LNCaP clone FGC (cell line): ENCODE measurements around the gene KRT78.

Experiments
- DNase-seq: peaks from one replicate; pipeline ENCODE4 v3.0.0-alpha.2; 2011; ENCODE audit warnings: low read depth
- H3K4me3 ChIP-seq: 2 replicates; pipeline ENCODE4 v1.5.1; 2011; ENCODE audit warnings: mild to moderate bottlenecking, low read depth, low read length, control low read depth
- TF ChIP-seq, protein P1 (sequence below): IDR thresholded peaks from 2 replicates; pipeline ENCODE4 v1.5.1; 2012; ENCODE audit warnings: mild to moderate bottlenecking; ENCODE audit not compliant: control insufficient read depth, insufficient read depth; ENCODE audit errors: extremely low read depth

KRT78 gene

DNA sequence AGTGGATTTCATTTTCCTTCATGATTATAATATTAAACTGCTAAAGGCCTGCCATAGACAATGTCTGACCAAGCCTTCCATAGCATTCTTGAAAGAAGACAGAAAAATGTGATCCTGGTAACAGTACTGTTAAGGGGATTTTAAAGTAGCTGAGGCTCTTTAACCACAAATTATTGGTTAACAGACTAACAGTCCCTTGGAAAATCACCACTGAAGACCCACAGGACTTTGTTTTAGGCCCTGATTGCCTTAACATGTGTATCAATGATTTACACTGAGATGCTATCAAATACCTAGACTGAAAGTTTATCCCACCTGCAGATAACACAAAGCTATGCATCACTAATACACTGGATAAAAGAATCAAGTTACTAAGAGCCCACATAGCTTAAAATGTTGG lies 20.6 kb downstream of the KRT78 start:
- no peak for DNase-seq
- H3K4me3 ChIP-seq: no peak overlapping the region
- TF ChIP-seq, protein P1, sequence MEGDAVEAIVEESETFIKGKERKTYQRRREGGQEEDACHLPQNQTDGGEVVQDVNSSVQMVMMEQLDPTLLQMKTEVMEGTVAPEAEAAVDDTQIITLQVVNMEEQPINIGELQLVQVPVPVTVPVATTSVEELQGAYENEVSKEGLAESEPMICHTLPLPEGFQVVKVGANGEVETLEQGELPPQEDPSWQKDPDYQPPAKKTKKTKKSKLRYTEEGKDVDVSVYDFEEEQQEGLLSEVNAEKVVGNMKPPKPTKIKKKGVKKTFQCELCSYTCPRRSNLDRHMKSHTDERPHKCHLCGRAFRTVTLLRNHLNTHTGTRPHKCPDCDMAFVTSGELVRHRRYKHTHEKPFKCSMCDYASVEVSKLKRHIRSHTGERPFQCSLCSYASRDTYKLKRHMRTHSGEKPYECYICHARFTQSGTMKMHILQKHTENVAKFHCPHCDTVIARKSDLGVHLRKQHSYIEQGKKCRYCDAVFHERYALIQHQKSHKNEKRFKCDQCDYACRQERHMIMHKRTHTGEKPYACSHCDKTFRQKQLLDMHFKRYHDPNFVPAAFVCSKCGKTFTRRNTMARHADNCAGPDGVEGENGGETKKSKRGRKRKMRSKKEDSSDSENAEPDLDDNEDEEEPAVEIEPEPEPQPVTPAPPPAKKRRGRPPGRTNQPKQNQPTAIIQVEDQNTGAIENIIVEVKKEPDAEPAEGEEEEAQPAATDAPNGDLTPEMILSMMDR: no peak

DNA sequence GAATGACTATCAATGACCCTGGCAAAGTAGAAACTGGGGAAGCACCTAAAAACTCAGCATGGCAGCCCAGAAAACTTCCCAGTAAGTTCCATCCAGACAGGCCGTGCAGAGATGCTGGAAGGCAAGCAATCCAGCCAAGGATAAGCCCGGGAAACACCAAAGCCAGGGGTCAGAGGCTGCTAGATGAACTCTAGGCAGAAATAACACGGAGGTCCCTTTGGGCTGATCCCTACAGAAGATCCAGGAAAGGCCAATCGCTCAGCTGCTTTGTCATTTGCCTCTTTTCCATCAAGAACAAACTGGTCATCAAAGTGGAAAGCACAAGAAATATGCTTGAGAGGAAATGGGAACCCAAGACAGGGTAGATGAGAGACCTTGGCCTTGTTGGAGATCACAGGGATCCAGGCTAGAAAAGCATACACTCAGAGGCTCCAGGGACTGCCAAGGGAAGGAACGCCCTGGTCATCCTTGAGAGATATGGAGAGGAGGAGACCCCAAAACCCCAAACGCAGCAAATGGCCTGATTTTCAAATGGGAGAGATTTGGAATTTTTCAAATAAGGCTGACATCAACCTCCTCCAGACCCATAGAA lies 21.2 kb downstream of the KRT78 start:
- no peak for DNase-seq
- TF ChIP-seq, protein P1: no peak
- H3K4me3 ChIP-seq: no peak overlapping the region

DNA sequence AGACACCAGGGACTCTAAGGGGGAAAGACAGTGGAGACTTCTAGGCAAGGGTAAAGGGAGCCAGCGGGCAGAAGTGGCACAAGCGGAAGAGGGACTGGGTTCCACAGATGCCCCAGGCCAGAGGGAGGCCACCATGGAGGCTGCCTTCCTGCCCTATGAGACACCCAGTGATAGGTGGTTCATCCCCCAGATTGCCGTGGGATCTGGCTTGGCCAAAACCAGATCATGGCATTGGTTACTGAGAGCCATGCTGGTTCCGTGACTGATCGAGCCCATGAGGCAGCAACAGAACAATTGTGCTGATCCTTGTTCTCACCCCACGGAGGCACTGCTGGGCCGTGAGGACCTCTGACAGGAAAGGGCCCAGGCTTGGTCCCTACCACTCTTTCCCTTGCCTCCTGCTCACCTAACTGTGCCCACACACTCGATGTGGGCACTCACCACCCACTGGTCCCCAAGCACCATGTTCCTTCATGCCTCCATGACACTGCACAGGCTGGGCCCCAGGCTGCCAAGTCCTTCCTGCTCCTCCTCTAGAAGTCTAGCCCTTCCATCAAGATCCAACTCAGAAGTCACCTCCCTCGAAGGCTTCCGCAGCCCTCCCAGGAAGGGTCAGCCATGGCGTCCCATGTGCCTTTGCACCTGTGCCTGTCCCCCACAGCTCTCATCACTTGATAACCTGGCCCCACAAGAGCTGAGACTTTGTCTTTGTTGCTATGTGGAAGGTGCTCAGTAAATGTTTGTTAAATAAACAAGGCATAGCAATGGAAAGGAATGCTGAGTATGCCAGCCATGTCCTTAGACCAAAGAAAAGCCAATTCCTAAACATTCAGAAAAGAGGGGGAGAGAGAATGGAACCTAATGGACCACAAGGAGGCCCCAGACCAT lies 21.9 kb downstream of the KRT78 start:
- TF ChIP-seq, protein P1: no peak
- DNase-seq: no peak
- H3K4me3 ChIP-seq: no peak overlapping the region

DNA sequence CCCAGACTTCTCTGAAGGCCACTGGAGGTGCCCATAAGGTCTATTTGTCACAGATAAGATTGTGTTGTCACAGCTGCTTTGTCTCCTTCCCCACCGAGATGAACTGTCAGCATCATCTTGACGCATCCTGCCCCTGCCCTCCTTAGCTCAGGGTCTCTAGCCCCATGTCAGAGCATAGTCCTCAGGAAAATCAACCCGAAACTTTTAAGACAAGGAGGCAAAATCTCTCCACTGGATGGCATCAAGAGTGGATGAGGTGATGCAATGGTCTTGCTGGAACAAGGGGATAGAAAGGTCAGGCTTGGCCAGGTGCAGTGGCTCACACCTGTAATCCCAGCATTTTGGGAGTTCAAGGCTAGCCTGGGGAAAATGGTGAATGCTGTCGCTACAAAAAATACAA lies 22.8 kb downstream of the KRT78 start:
- DNase-seq: no peak
- TF ChIP-seq, protein P1: no peak
- no peak overlapping the region for H3K4me3 ChIP-seq

DNA sequence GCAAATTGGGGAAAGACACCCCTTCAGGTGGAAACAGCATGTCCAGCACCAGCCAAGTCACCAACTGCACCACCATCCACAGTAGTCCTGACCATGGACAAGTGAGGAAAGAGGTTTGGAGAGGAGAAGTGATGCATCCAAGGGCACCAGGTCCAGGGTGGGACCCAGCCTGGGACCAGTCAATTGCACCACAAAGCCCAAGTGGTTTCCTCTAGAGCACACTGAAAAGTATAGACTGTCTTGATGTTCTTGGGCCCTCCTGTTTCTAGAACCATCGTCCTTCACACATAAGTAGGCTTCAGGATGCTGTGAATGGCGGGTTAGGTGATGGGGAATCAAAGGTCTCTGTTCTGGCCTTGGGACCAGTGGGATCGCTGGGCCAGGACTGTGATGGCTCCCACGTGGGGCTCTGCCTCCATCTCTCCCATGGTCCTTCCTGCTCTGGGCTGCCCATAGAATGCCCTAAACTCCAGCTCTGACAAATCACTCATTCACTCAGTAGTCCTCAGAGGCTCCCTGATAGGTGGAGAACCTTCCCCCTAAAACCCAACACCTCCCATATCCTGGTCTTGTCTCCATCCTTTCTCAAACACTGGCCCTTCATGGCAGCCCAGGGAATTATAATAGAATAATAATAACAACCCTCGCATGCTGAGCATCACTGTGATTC lies 23.9 kb downstream of the KRT78 start:
- TF ChIP-seq, protein P1: no peak
- DNase-seq: no peak

DNA sequence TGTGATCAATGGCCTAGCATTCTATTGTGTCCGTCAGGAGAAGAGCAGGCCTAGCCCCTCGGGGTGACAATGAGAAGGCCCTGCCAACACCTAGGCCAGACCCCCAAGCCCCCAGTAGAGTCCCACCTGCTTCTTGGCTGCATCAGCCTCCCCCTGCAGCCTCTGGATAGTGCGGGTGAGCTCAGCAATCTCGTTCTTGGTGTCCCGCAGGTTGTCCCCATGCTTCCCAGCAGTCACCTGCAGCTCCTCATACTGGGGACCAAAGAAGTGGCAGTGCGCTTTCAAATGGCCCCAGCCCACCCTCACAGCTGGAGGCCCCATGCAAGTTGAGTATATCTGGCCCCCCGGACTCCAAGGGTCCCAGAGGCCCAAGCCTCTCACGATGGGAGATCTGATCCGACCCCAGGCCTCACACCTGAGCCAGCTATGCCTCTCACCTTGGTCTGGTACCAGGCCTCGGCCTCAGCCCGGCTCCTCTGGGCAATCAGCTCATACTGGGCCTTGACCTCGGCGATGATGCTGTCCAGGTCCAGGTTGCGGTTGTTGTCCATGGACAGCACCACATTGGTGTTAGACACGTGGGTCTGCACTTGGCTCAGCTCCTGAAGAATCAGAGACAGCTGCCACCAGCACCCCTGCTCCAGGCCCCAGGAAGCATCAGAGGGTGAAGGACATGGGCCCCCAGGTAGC lies 24.9 kb downstream of the KRT78 start:
- no peak for DNase-seq
- H3K4me3 ChIP-seq: no peak overlapping the region
- TF ChIP-seq, protein P1: no peak

More for the DNA sequence above, 23.9 kb downstream of the KRT78 start:
- H3K4me3 ChIP-seq: no peak overlapping the region
